ENCODE measurements around the gene VSNL1.

Gene VSNL1

DNA sequence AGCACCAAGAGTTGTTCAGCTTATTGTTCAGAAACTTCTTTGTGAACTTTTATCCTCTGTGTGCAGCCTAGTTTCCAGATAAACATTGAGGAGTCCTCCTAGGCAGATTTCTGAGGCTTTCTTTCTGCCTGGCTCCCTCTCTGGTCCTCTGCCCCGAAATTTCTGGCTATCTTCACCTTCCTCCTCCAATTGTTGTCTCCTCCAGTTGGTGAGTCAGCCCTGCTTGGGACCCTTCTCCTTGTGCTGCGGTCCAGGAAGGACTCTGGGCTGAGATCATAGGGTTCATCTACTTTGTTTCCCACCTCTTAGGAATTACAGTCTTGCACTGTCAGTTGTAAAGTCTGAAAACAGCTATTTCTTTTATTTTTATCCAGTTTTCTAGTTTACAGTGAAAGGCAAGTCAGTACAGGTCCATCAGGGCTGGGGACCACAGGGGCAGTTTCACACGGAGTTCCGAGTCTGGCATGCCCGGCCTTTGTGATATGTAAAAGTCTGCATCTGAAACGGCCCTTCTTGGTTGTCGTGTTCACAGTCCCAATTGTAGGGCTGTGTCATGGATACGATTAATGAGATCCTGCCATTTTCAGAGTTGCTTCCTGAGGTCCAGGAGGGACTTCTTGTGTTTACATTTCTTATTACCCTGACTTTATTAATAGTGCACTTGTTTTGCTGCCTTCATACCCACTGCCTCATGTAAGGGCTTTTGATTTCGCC, 112.3 kb downstream of the VSNL1 start:
- Histone ChIP-seq H3K27ac (ENCODE audit: low read length) (no peak overlapping the region), H3K36me3 (ENCODE audit: control insufficient read depth, low read depth, low read length) (peaks cover 5% of the 10 kb centered on the region), H3K4me1 (ENCODE audit: control insufficient read depth, low read depth, low read length) (no peaks in the 10 kb centered on the region), H3K9ac (ENCODE audit: low read length) (no peak overlapping the region), H3K9me3 (ENCODE audit: control insufficient read depth, low read depth, low read length) (no peaks in the 10 kb centered on the region), H3K4me3 (ENCODE audit: low read length) (no peak overlapping the region), H3K27me3 (ENCODE audit: control insufficient read depth, insufficient read depth, low read length) (no peaks in the 10 kb centered on the region)

- no peaks in the 10 kb centered on the region for H3K27me3 ChIP-seq (ENCODE audit: control insufficient read depth, insufficient read depth, low read length)
- no peaks in the 10 kb centered on the region for H3K4me1 ChIP-seq (ENCODE audit: control insufficient read depth, low read depth, low read length)
Observed at GRCh38 chr2:17657759-17658158, 117.3 kb downstream of the VSNL1 start.

GRCh38 chr2:17658251-17658843, 117.9 kb downstream of the VSNL1 start:
- Histone ChIP-seq H3K36me3 (ENCODE audit: control insufficient read depth, low read depth, low read length) (peaks cover 8% of the 10 kb centered on the region), H3K27ac (ENCODE audit: low read length) (no peak overlapping the region), H3K27me3 (ENCODE audit: control insufficient read depth, insufficient read depth, low read length) (no peaks in the 10 kb centered on the region), H3K4me1 (ENCODE audit: control insufficient read depth, low read depth, low read length) (no peaks in the 10 kb centered on the region), H3K9ac (ENCODE audit: low read length) (no peak overlapping the region), H3K9me3 (ENCODE audit: control insufficient read depth, low read depth, low read length) (no peaks in the 10 kb centered on the region), H3K4me3 (ENCODE audit: low read length) (no peak overlapping the region)

More at GRCh38 chr2:17657759-17658158, 117.3 kb downstream of the VSNL1 start:
- Histone ChIP-seq H3K4me3 (ENCODE audit: low read length) (no peak overlapping the region), H3K9ac (ENCODE audit: low read length) (no peak overlapping the region), H3K27ac (ENCODE audit: low read length) (no peak overlapping the region), H3K36me3 (ENCODE audit: control insufficient read depth, low read depth, low read length) (peaks cover 5% of the 10 kb centered on the region), H3K9me3 (ENCODE audit: control insufficient read depth, low read depth, low read length) (no peaks in the 10 kb centered on the region)

- no peak overlapping the region for H3K27ac ChIP-seq (ENCODE audit: low read length)
Observed at GRCh38 chr2:17660219-17660618, 119.7 kb downstream of the VSNL1 start.

GRCh38 chr2:17661460-17661859, 121.0 kb downstream of the VSNL1 start:
- H3K4me3 ChIP-seq (ENCODE audit: low read length), result no peak overlapping the region
- no peaks in the 10 kb centered on the region for H3K9me3 ChIP-seq (ENCODE audit: control insufficient read depth, low read depth, low read length)
- H3K4me1 ChIP-seq (ENCODE audit: control insufficient read depth, low read depth, low read length), result no peaks in the 10 kb centered on the region
- H3K27ac ChIP-seq (ENCODE audit: low read length), result no peak overlapping the region
- H3K36me3 ChIP-seq (ENCODE audit: control insufficient read depth, low read depth, low read length), result peaks cover 33% of the 10 kb centered on the region
- no peaks in the 10 kb centered on the region for H3K27me3 ChIP-seq (ENCODE audit: control insufficient read depth, insufficient read depth, low read length)
- H3K9ac ChIP-seq (ENCODE audit: low read length), result no peak overlapping the region

More at GRCh38 chr2:17660219-17660618, 119.7 kb downstream of the VSNL1 start:
- peaks cover 24% of the 10 kb centered on the region for H3K36me3 ChIP-seq (ENCODE audit: control insufficient read depth, low read depth, low read length)
- H3K27me3 ChIP-seq (ENCODE audit: control insufficient read depth, insufficient read depth, low read length), result no peaks in the 10 kb centered on the region
- no peak overlapping the region for H3K4me3 ChIP-seq (ENCODE audit: low read length)
- no peaks in the 10 kb centered on the region for H3K4me1 ChIP-seq (ENCODE audit: control insufficient read depth, low read depth, low read length)
- no peaks in the 10 kb centered on the region for H3K9me3 ChIP-seq (ENCODE audit: control insufficient read depth, low read depth, low read length)
- H3K9ac ChIP-seq (ENCODE audit: low read length), result no peak overlapping the region

- no peak overlapping the region for H3K27ac ChIP-seq (ENCODE audit: low read length)
- H3K27me3 ChIP-seq (ENCODE audit: control insufficient read depth, insufficient read depth, low read length), result no peaks in the 10 kb centered on the region
- peaks cover 42% of the 10 kb centered on the region for H3K36me3 ChIP-seq (ENCODE audit: control insufficient read depth, low read depth, low read length)
Observed at GRCh38 chr2:17662723-17663122, 122.2 kb downstream of the VSNL1 start.

GRCh38 chr2:17664534-17664933, 124.0 kb downstream of the VSNL1 start:
- Histone ChIP-seq H3K4me1 (ENCODE audit: control insufficient read depth, low read depth, low read length) (no peaks in the 10 kb centered on the region), H3K36me3 (ENCODE audit: control insufficient read depth, low read depth, low read length) (peaks cover 57% of the 10 kb centered on the region), H3K9ac (ENCODE audit: low read length) (no peak overlapping the region), H3K27me3 (ENCODE audit: control insufficient read depth, insufficient read depth, low read length) (no peaks in the 10 kb centered on the region), H3K4me3 (ENCODE audit: low read length) (no peak overlapping the region), H3K9me3 (ENCODE audit: control insufficient read depth, low read depth, low read length) (no peaks in the 10 kb centered on the region), H3K27ac (ENCODE audit: low read length) (no peak overlapping the region)

More at GRCh38 chr2:17662723-17663122, 122.2 kb downstream of the VSNL1 start:
- H3K9ac ChIP-seq (ENCODE audit: low read length), result no peak overlapping the region
- H3K4me3 ChIP-seq (ENCODE audit: low read length), result no peak overlapping the region
- no peaks in the 10 kb centered on the region for H3K9me3 ChIP-seq (ENCODE audit: control insufficient read depth, low read depth, low read length)
- no peaks in the 10 kb centered on the region for H3K4me1 ChIP-seq (ENCODE audit: control insufficient read depth, low read depth, low read length)

GRCh38 chr2:17667898-17668297, 127.4 kb downstream of the VSNL1 start:
- Histone ChIP-seq H3K27me3 (ENCODE audit: control insufficient read depth, insufficient read depth, low read length) (no peaks in the 10 kb centered on the region), H3K9ac (ENCODE audit: low read length) (no peak overlapping the region), H3K27ac (ENCODE audit: low read length) (no peak overlapping the region), H3K36me3 (ENCODE audit: control insufficient read depth, low read depth, low read length) (peaks cover 69% of the 10 kb centered on the region), H3K9me3 (ENCODE audit: control insufficient read depth, low read depth, low read length) (no peaks in the 10 kb centered on the region), H3K4me1 (ENCODE audit: control insufficient read depth, low read depth, low read length) (no peaks in the 10 kb centered on the region), H3K4me3 (ENCODE audit: low read length) (no peak overlapping the region)

DNA sequence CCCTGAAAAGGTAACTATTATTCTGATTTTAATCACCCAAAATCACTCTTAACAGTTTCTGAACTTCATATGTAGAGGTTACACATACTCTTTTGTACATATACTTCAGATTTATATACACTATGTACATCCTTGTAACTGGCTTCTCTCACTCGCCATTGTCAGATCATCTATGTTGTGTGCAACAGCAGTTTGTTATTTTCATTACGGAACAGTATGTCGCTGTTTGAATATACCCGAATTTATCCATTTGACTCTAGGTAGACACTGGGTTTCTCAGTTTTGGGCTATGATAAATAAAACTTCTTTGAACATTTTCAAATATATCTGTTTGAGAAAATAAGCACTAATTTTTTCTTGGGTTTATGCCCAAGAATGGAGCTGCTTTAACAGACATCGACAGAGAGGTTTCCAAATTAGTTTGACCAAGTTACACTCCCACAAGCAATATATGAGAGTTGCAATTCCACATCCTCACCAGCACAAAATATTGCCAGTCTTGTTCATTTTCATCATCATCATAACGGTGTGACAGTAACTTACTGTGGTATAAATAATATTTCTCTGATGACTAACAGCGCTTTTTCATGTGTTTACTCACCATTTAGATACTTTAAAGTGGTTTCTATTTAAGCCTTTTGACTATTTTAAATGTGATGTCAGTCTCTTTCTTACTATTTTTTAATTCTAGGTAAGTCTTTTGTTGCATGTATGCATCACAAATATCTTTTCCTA, 132.3 kb downstream of the VSNL1 start:
- Histone ChIP-seq H3K4me3 (ENCODE audit: low read length) (no peak overlapping the region), H3K4me1 (ENCODE audit: control insufficient read depth, low read depth, low read length) (no peaks in the 10 kb centered on the region), H3K9ac (ENCODE audit: low read length) (no peak overlapping the region), H3K27me3 (ENCODE audit: control insufficient read depth, insufficient read depth, low read length) (no peaks in the 10 kb centered on the region), H3K36me3 (ENCODE audit: control insufficient read depth, low read depth, low read length) (peaks cover 49% of the 10 kb centered on the region), H3K9me3 (ENCODE audit: control insufficient read depth, low read depth, low read length) (no peaks in the 10 kb centered on the region), H3K27ac (ENCODE audit: low read length) (no peak overlapping the region)

DNA sequence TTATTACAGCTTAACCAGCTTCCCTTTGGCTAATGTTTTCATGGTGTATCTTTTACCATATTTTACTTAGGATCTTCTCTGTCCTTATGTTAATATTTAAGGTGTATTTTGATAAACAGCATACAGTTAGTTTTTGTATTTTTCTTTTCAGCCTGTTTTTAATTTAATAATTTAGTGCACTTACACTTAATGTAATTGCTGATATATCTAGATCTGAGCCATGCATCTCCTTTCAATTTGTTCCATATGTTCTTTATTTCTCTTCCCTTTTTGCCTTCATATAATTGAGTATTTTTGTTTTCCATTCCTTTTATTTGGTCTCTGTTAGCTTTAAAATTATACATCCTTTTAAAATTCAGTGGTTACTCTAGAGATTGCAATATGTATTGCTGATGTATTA, 134.3 kb downstream of the VSNL1 start:
- no peaks in the 10 kb centered on the region for H3K4me1 ChIP-seq (ENCODE audit: control insufficient read depth, low read depth, low read length)
- no peak overlapping the region for H3K4me3 ChIP-seq (ENCODE audit: low read length)
- H3K27ac ChIP-seq (ENCODE audit: low read length), result no peak overlapping the region
- no peaks in the 10 kb centered on the region for H3K9me3 ChIP-seq (ENCODE audit: control insufficient read depth, low read depth, low read length)
- no peaks in the 10 kb centered on the region for H3K27me3 ChIP-seq (ENCODE audit: control insufficient read depth, insufficient read depth, low read length)
- H3K9ac ChIP-seq (ENCODE audit: low read length), result no peak overlapping the region
- peaks cover 47% of the 10 kb centered on the region for H3K36me3 ChIP-seq (ENCODE audit: control insufficient read depth, low read depth, low read length)

GRCh38 chr2:17680119-17680518, 139.6 kb downstream of the VSNL1 start:
- Histone ChIP-seq H3K4me1 (ENCODE audit: control insufficient read depth, low read depth, low read length) (no peaks in the 10 kb centered on the region), H3K27ac (ENCODE audit: low read length) (no peak overlapping the region), H3K36me3 (ENCODE audit: control insufficient read depth, low read depth, low read length) (peaks cover 71% of the 10 kb centered on the region), H3K27me3 (ENCODE audit: control insufficient read depth, insufficient read depth, low read length) (no peaks in the 10 kb centered on the region), H3K9me3 (ENCODE audit: control insufficient read depth, low read depth, low read length) (no peaks in the 10 kb centered on the region), H3K4me3 (ENCODE audit: low read length) (no peak overlapping the region), H3K9ac (ENCODE audit: low read length) (no peak overlapping the region)

Measured in iPS-18a (cell line).